Measurements from ENCODE around the gene CDK17. TPM values are rescaled to one million over a fixed set of nuclear protein-coding genes. Genes with fewer than 3 reads are reported as not detected.

Gene CDK17
- total RNA-seq, 1 donor from 2014 or later = 224 TPM

DNA sequence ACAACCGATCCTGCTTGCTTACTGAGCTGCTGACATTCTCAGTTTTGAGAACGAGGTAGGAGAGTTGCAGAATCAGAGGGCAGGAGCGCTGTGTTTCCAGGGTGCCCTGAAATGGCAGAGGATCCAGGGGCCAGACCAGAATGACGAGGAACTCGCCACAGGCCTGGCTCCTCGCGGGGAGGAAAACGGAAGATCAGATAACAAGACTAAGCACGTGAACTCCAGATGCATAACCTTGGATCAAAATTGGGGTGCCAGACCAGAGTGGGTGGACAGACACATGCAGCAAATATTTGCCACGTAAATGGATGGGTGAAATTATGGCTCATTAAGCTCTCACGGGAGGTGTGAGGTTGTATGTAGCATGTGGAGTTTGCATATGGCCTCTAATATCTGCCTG is 159.6 kb downstream of the CDK17 start:
- no peak for DNase-seq (ENCODE audit: low read depth, low spot score)

DNA sequence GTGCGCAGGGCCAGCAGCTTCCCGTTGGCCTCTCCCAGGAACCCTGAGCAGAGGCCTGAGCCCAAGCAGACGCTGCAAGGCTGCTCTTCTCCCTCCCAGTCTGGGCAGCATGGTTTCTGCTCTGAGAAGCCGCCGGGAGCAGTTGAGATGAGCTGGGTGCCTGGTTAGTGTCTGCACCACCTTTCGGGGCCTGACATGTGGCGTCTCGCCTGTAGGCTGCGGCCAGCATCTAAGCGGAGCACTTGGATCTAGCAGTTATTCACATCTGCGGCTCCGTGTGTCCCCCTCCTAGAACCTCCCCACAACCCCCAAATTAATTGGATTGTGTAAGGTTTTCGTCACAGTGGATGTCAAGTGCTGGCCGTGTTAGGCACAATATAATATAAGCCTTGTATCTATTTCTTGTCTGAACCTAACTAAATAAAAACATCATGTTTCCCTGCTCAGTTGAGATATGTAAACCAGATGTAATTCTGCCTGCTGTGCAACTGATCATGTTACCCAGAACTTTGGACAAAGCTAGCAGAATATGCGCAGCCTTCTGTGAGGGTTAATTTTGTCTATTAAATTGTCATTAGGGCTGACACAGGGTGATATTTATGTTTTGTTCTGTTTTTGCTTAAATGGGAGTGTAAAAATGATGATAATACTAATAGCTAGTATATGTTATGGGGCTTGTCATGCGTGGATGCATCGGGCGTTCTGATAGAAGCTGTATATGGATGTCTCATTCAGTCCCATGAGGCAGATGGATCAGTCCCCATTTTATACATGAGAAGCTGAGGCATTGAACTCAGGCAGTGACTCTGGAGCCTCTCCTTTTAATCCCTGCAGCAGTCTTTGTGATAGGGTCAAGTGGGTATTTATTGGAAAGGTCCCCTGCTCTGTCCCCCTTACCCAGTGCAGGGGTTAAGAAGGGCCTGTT is 160.3 kb downstream of the CDK17 start:
- DNase-seq (ENCODE audit: low read depth, low spot score) = no peak

DNA sequence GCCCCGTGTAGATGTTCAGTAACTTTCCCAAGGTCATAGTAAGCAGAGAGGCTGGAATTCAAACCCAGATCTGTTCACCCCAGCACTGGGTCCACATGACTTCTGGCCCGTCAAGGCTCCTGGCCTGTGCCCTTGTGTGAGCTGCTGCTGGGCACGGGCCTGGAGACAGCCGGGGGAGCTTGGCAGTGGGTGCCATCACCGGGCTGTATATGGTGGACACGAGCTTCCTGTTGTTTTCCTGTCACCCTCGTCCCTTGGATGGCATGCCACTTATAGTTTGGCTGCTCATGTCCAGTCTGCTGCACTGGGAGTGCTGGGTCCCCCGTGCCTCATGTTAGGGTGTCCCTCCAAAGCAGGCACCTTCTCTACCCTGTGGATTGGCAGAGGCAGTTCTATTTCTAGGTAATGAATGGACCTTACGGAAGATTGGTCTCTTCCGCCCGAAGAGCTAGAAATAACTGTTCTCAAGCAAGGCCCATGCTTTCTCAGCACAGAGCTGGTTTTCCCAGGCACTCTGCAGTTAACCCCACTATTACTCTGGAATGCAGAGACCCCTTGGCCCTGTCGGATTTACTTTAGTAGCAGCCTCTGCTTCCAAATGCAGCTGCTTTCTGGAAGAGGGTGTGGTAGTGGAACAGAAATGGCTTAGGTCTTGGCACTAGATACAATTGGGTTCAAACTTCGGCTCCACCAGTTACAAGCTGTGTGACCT is 161.7 kb downstream of the CDK17 start:
- DNase-seq (ENCODE audit: low read depth, low spot score) = no peak

DNA sequence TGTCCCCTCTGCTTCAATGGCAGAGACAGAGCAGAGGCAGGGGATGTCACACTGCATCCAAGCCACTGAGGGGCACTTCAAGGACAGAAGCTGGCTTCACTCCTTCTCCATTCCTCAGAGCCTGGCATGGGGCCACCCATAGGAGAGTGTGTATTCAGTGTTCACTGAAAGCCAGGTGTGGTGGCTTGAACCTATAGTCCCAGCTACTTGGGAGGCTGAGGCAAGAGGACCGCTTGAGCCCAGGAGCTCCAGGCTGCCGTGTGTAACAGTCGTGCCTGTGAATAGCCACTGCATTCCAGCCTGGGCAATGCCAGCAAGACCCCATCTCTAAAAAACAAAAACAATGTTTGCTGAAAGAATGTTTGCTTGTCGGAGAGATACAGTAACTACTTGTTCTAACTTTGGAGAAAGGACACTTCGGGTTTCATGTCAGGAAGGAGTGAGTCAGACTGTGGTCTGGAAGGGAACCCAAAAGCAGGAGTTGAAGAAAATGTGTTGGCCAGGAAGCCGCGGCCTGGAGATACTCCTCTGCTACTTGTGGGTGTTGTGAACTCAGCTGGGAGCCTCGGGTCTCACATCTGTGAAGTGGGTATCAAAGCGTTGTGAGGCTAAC is 162.7 kb downstream of the CDK17 start:
- DNase-seq (ENCODE audit: low read depth, low spot score) = peak; percentile 88

DNA sequence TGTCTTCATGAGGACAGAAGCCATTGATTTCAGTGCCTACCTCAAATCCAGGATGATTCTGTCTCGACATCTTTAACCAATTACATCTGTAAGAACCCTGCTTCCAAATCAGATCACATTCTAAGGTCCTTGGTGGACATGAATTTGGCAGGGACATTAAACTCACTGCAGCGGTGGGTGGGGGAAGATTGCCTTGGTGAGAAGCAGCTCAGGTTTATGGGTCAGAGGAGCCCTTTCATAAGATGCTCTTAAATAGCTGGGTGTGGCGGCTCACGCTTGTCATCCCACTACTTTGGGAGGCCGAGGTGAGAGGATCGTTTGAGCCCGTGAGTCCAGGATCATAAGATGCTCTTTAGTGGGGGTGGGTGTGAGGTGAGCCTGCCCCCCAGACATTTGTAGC is 163.2 kb downstream of the CDK17 start:
- DNase-seq (ENCODE audit: low read depth, low spot score) = no peak

DNA sequence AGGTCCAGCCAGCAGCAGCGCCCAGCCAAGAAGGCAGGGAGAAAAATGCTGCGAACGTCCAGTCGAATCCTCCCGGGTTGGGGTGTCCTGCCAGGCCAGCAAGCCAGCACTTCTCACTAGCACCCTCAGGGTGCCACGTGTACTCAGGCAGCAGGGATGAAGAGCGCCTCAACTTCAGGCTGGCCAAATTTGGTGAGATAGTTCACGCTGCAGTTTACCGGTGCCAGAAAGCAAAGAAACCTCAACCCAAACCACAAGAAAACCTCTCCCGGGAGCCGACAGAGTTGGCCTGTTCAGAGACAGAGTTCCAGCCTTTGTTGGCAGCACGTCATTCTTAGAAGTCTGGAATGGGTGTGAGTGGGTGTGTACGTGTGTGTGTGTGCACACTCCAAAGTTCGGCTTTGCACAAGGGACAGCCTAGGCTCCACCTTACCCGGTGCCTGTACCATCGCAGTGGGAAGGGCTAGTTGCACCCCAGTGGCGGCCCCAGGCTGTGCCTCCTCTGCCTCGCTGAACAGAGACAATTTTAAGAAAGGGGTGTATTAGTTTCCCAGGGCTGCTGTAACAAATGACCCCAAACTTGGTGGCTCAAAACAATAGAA is 163.9 kb downstream of the CDK17 start:
- DNase-seq (ENCODE audit: low read depth, low spot score) = no peak

DNA sequence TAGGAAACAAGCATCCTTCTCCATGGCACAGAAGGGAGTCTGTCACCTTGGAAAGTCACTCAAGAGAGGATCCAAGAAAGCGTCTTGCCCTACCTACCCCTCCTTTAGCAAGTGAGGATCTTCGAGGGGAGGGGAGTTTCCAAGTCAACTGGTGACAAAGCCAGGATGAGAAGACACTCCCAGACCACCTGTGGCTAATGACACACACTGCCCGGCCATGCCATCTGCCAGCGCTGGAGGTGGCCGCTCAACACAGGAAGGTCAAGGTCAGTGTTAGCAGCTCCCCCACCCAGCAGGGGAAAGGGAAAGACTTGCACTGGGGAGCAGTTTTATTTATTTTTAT is 164.8 kb downstream of the CDK17 start:
- DNase-seq (ENCODE audit: low read depth, low spot score) = no peak

DNA sequence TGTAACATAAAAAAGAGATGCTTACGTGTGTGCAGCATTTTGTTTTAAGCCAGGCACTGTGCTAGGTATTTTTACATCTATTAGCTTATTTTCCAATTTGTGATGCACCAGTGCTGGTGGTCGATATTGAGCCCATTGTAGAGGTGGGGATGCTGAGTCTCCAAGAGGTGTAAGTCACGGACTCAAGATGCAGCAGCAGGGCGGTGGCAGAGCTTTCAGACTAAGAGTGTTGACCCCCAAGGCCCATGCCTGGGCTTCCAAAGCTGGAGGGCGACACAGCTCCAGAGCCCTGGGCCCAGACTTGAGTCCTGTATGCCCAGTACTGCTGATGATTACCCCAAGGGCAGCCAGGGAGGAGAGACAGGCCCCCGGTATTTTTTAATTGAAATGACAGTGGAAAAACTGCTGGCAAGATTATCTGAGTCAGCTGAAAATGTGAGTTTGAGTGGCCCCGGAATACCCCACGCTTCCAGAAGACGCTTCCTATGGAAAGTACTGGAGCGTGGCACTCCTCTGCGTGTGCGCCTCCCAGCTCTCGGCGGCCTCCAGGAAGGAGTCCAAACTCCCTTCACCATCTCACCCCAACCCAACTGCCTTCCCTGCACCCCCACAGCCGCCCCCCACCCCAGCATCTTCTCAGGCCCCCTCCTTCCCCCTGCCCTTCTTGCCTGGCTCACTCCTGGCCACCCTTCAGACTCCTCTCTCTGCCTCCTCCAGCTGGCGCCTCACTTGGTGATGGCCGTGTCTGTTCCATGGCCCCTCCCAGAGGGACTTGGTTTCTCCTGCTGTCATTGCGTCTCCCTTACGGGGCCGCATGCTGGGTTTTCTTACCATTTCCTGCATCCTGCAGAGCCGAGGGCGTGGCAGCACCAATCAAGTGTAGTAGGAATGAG is 165.4 kb downstream of the CDK17 start:
- DNase-seq (ENCODE audit: low read depth, low spot score) = no peak

DNA sequence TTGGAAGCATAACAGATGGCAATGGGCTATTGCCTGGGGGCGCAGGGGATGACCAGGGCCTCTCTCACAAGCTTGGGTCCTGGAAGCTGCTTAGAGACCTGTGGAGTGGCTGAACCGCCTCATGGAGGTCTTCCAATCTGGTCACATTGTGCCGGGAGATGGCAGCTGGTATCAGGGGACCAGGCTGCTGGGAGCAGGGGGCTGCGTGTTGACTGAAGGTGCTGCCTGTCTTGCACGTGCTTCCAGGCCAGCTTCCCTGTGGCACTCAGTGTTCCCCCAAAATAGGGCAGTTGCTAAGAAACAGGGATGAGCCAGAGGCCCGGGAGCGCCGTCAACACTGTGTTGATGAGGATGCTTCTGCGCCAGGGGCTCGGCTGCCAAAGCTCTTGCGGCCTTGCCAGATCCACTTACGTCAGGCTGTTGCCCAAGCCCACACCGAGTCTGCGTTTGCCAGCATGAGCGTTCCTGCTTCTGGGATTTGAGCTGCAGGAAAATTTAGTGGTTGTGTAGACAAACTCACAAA is 166.2 kb downstream of the CDK17 start:
- no peak for DNase-seq (ENCODE audit: low read depth, low spot score)

DNA sequence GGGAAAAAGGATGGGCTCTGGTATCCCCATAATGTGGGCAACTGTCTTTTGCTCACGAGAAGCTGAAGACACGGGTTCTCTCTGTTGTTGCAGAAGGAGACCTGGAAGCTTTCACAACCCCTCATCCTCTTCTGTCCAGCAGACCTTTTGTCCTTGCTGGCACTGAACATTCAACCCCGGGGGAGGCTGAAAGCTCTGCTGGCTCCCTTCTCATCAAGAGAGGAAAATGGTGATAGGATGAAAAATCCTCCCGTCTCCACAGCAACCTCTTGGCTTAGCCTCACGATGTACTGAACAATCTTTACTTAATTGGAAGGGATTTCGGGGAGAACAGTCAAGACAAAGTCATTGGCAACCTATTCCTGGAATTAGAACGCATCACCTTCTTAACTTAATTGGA is 167.1 kb downstream of the CDK17 start:
- no peak for DNase-seq (ENCODE audit: low read depth, low spot score)

DNA sequence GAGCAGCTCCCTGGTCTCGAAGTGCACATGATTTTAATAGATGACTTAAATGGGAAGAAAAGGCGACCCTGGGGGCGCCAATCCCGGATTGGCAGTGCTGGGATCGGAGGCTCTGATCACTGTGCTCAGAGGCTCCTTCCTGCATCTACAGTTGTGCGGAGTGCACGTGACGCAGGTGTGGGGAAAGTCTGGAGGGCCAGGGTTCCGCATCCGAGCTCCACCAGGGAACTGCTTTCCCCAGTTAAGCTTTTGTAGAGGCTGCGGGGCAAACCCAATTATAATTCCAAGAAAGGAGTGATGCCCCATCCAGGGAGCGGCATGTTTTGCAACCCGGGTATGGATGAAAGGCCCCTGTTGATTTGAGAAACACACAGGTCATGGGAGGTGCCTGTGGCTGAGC is 169.6 kb downstream of the CDK17 start:
- no peak for DNase-seq (ENCODE audit: low read depth, low spot score)

DNA sequence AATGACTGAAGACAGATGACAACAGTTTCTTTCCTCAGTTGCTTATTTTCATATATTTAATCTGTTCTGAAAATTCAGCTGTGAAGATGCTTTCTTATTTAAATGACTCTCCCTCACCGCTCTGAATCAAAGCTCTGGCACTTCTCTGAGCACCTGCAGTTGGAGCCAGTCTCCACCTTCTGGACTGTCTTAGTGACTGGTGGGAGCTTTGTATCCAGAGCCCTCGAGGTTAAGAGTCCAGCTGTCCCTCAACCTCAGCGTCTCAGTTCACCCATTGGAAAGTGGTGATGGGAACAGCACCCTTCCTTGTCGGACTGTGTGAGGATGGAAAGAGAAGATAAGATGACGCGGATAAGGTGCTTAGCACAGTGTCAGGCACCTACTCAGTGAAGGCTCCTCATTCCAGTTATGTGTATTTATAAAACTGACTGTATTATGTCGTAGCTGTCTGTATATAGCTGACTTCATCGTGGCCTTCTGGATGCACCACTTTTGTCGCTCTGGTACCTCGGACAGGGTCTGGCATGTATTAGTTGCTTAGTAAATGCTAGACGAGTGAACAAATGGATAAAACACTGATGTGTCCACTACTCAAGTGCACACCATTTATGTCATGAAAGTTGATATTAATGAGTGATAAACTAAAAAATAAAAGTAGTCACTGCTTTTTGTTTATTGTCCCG is 171.5 kb downstream of the CDK17 start:
- no peak for DNase-seq (ENCODE audit: low read depth, low spot score)

Other genes starting within 250 kb of the CDK17 start
- gene ELK3, start 206.1 kb downstream of the CDK17 start, total RNA-seq = 22.0 and 31.9 TPM in 2 replicates
- 10.0 and 26.2 TPM in 2 replicates for gene CFAP54, start 89.1 kb upstream of the CDK17 start, total RNA-seq